Type B pancreatic cell (in vitro differentiated cells): ENCODE data around the gene EIF4G3. TPM values are rescaled to one million over a fixed set of nuclear protein-coding genes. Genes with fewer than 3 reads are reported as not detected.

Source experiments
- DNase-seq: peaks from one replicate; pipeline ENCODE4 v3.0.0; 2021; ENCODE audit warnings: mixed read lengths; ENCODE audit not compliant: unreplicated experiment; ENCODE audit errors: extremely low spot score
- H3K27ac Mint-ChIP-seq: 2 replicates; pipeline ENCODE4 v1.8.0; 2021; ENCODE audit warnings: mild to moderate bottlenecking, mixed read lengths
- H3K27me3 Mint-ChIP-seq: 2 replicates; pipeline ENCODE4 v1.8.0; 2021; ENCODE audit warnings: mixed read lengths
- H3K36me3 Mint-ChIP-seq: 2 replicates; pipeline ENCODE4 v1.8.0; 2021; ENCODE audit warnings: mixed read lengths
- H3K4me1 Mint-ChIP-seq: one replicate; pipeline ENCODE4 v1.8.0; 2021; ENCODE audit warnings: mixed read lengths; ENCODE audit not compliant: unreplicated experiment
- H3K4me3 Mint-ChIP-seq: 2 replicates; pipeline ENCODE4 v1.8.0; 2021; ENCODE audit warnings: mild to moderate bottlenecking, mixed read lengths
- H3K9me3 Mint-ChIP-seq: 2 replicates; pipeline ENCODE4 v1.8.0; 2021; ENCODE audit warnings: mixed read lengths
- CTCF ChIP-seq: fragments of 200-600 bp; sonication (generic); conservative IDR thresholded peaks from 2 replicates; pipeline ENCODE4 v1.5.0; 2021; ENCODE audit warnings: antibody characterized with exemption, mild to moderate bottlenecking
- total RNA-seq: library from RNA; stranded (reverse); gene quantifications from 2 replicates; pipeline ENCODE4 v1.2.1, GENCODE V29; 2021; ENCODE audit warnings: low replicate concordance

The EIF4G3 gene
- total RNA-seq, 1 donor from 2014 or later = 71.5 TPM

- H3K4me3 Mint-ChIP-seq = no peak overlapping the region
- DNase-seq = no peak
- H3K9me3 Mint-ChIP-seq = no peaks in the 10 kb centered on the region
- peaks cover 11% of the 10 kb centered on the region for H3K4me1 Mint-ChIP-seq
- H3K36me3 Mint-ChIP-seq = peaks cover 10% of the 10 kb centered on the region
- no peak for TF ChIP-seq CTCF
- peak overlapping the region; percentile 77 for H3K27ac Mint-ChIP-seq
- H3K27me3 Mint-ChIP-seq = no peaks in the 10 kb centered on the region
Observed at GRCh38 chr1:20964540-20965484, 211.9 kb downstream of the EIF4G3 start.

GRCh38 chr1:20962576-20963258 lies 214.0 kb downstream of the EIF4G3 start:
- Mint-ChIP-seq H3K27me3 (no peaks in the 10 kb centered on the region), H3K36me3 (peaks cover 17% of the 10 kb centered on the region)
- no peak for DNase-seq

GRCh38 chr1:20958430-20958829 lies 218.3 kb downstream of the EIF4G3 start:
- Mint-ChIP-seq H3K27ac (no peak overlapping the region), H3K36me3 (peaks cover 23% of the 10 kb centered on the region), H3K4me1 (peaks cover 7% of the 10 kb centered on the region), H3K9me3 (no peaks in the 10 kb centered on the region), H3K27me3 (no peaks in the 10 kb centered on the region), H3K4me3 (no peak overlapping the region)
- TF ChIP-seq CTCF = no peak
- no peak for DNase-seq

More at GRCh38 chr1:20962576-20963258, 214.0 kb downstream of the EIF4G3 start:
- Mint-ChIP-seq H3K27ac (no peak overlapping the region), H3K4me3 (no peak overlapping the region), H3K4me1 (peaks cover 13% of the 10 kb centered on the region), H3K9me3 (no peaks in the 10 kb centered on the region)
- no peak for TF ChIP-seq CTCF

GRCh38 chr1:20956272-20956671 lies 220.4 kb downstream of the EIF4G3 start:
- no peak overlapping the region for H3K27ac Mint-ChIP-seq
- H3K9me3 Mint-ChIP-seq = no peaks in the 10 kb centered on the region
- no peak for TF ChIP-seq CTCF
- no peaks in the 10 kb centered on the region for H3K27me3 Mint-ChIP-seq
- H3K36me3 Mint-ChIP-seq = peaks cover 23% of the 10 kb centered on the region
- no peak for DNase-seq
- H3K4me1 Mint-ChIP-seq = peaks cover 7% of the 10 kb centered on the region
- H3K4me3 Mint-ChIP-seq = no peak overlapping the region

GRCh38 chr1:20950679-20951078 lies 226.0 kb downstream of the EIF4G3 start:
- Mint-ChIP-seq H3K9me3 (no peaks in the 10 kb centered on the region), H3K27ac (no peak overlapping the region)

More at GRCh38 chr1:20950679-20951078, 226.0 kb downstream of the EIF4G3 start:
- no peak for DNase-seq
- Mint-ChIP-seq H3K4me1 (no peaks in the 10 kb centered on the region), H3K4me3 (no peak overlapping the region), H3K36me3 (peaks cover 18% of the 10 kb centered on the region), H3K27me3 (no peaks in the 10 kb centered on the region)
- TF ChIP-seq CTCF = no peak
